ENCODE results near the gene METTL22. TPM values are rescaled to one million over a fixed set of nuclear protein-coding genes. Genes with fewer than 3 reads are reported as not detected.

The METTL22 gene
- polyA plus RNA-seq, 1 of the 3 experiments (the other 2 are of a cell fraction): 38.3 TPM

DNA sequence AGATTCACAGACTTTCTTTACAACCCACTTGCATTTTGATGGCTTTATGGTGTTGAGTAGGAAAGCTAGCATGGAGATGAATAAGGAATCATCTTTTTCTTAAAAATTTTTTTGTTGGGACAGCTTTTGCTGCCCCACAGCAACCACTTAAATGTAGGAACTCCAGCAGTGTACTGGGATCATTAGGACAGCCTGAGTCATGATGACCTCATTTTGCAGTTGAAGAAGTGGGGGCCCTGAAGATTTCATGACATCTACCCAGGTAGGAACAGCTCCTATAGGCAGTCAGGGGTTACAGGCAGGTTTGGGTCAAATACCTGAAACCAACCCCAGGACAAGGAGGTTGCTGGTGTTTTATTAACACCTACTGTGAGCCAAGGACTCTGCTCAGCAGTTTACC lies 2.1 kb downstream of the METTL22 start:
- Histone ChIP-seq H3F3A (replicated peaks; ENCODE audit: insufficient read depth) (peaks cover 3% of the 10 kb centered on the region), H3K79me2 (ENCODE audit: insufficient read depth) (peaks cover 52% of the 10 kb centered on the region), H3K9me2 (no peaks in the 10 kb centered on the region), H3K9me3 (no peaks in the 10 kb centered on the region), H3K36me3 (replicated peaks in 1 of 2; ENCODE audit: control insufficient read depth in 1 of 2, insufficient read depth in 2 of 2, low read length in 1 of 2) (peaks cover 25 to 26% of the 10 kb centered on the region in 2 experiments), H3K27me3 (ENCODE audit: insufficient read depth) (no peaks in the 10 kb centered on the region), H2AFZ (ENCODE audit: low read depth) (no peak overlapping the region), H3K27ac (ENCODE audit: low read depth in 2 of 2, low read length in 1 of 2) (no peak overlapping the region), H3K9ac (no peak overlapping the region), H4K20me1 (ENCODE audit: insufficient read depth) (peaks cover 7% of the 10 kb centered on the region; the same call in 1 of the 2 replicates), H3K4me2 (peak overlapping the region; percentile 94; the same call in 1 of the 2 replicates), H3K4me1 (ENCODE audit: control insufficient read depth in 1 of 2, insufficient read depth in 2 of 2, low read depth in 1 of 2, low read length in 1 of 2) (peaks cover 11 to 14% of the 10 kb centered on the region in 2 experiments; a peak in 3 of 4 replicates), H3K4me3 (ENCODE audit: low read depth in 2 of 2, low read length in 1 of 2) (no peak overlapping the region)
- POLR2A ChIA-PET: no interaction called here
- CTCF ChIA-PET: interaction anchor here (0.7 to 1.1 kb wide), 2 partner anchors 14 to 37 kb away, joined by 3 read pairs; no protein-coding TSS in a partner anchor
- no peak for TF ChIP-seq FOXM1 (IDR thresholded peaks at IDR 0.05; ENCODE audit: low read depth)
- no peak for TF ChIP-seq NRF1 (IDR thresholded peaks at IDR 0.05; ENCODE audit: low read depth, low read length)
- no peak for TF ChIP-seq GATA2 (CRISPR knock-in tag; IDR thresholded peaks at IDR 0.05)
- TF ChIP-seq FOSL2 (IDR thresholded peaks at IDR 0.05; ENCODE audit: borderline replicate concordance, low read depth): peak; percentile 25; the same call in 1 of the 2 replicates
- no peak for TF ChIP-seq TEAD4 (IDR thresholded peaks at IDR 0.05; ENCODE audit: borderline replicate concordance, insufficient read depth)
- no peak for TF ChIP-seq RFX5 (IDR thresholded peaks at IDR 0.05; ENCODE audit: low read length)
- DNase-seq: no peak

DNA sequence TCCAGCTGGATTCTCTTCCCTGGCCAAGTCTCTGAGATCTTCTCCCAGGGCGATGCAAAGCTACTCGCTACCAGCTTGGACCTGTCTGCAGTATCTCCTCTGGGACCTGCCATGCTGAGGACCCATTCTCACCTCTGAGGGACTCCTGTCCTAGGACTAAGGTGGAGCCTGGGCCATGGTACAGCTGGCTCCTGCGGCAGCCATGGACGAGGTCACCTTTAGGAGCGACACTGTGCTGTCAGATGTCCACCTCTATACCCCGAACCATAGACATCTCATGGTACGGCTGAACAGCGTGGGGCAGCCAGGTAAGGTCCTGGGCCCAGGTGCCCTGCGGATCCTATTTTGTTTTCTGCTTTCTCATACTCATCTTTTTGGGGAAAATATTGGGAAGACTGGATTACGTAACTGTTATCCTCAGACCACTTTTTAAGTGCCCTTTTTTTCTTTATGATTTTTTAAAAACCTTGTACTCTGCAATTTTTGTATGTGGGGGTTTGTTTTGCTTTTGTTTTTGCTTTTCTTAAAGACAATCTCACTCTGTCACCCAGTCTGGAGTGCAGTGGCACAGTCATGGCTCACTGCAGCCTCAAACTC lies 4.1 kb downstream of the METTL22 start:
- no peaks in the 10 kb centered on the region for H3K27me3 ChIP-seq (ENCODE audit: insufficient read depth)
- no peak for DNase-seq
- peaks cover 2% of the 10 kb centered on the region for H3F3A ChIP-seq (replicated peaks; ENCODE audit: insufficient read depth)
- no peak overlapping the region for H3K4me2 ChIP-seq
- no peaks in the 10 kb centered on the region for H3K9me3 ChIP-seq
- CTCF ChIA-PET: interaction anchor here (0.7 to 2.4 kb wide), 3 partner anchors 9 to 59 kb away, joined by 5 to 8 read pairs (median 6); no protein-coding TSS in a partner anchor
- H3K9ac ChIP-seq: no peak overlapping the region
- WGBS (ENCODE audit: low lambda C conversion rate): 95% methylated on average over 10 of the region's 10 CpGs
- H3K36me3 ChIP-seq (replicated peaks in 1 of 2; ENCODE audit: control insufficient read depth in 1 of 2, insufficient read depth in 2 of 2, low read length in 1 of 2): peaks cover 25 to 44% of the 10 kb centered on the region in 2 experiments
- POLR2A ChIA-PET: interaction anchor here (0.8 kb wide), 1 partner anchor 12 kb away, joined by 3 read pairs; no protein-coding TSS in a partner anchor
- H3K9me2 ChIP-seq: no peaks in the 10 kb centered on the region
- H3K79me2 ChIP-seq (ENCODE audit: insufficient read depth): peaks cover 52% of the 10 kb centered on the region
- H3K27ac ChIP-seq (ENCODE audit: low read depth in 2 of 2, low read length in 1 of 2): peak overlapping the region in 1 of 2 experiments; percentile 31; a peak in 1 of 4 replicates
- H3K4me3 ChIP-seq (ENCODE audit: low read depth in 2 of 2, low read length in 1 of 2): no peak overlapping the region
- TF ChIP-seq RXRA (IDR thresholded peaks at IDR 0.05; ENCODE audit: borderline replicate concordance, low read depth) (no peak), TAF1 (IDR thresholded peaks at IDR 0.05; ENCODE audit: borderline replicate concordance, low read depth, low read length) (no peak), MXI1 (IDR thresholded peaks at IDR 0.05; ENCODE audit: low read depth, low read length) (no peak), FOXJ3 (CRISPR knock-in tag; IDR thresholded peaks at IDR 0.05) (no peak)
- TF ChIP-seq, protein P1, sequence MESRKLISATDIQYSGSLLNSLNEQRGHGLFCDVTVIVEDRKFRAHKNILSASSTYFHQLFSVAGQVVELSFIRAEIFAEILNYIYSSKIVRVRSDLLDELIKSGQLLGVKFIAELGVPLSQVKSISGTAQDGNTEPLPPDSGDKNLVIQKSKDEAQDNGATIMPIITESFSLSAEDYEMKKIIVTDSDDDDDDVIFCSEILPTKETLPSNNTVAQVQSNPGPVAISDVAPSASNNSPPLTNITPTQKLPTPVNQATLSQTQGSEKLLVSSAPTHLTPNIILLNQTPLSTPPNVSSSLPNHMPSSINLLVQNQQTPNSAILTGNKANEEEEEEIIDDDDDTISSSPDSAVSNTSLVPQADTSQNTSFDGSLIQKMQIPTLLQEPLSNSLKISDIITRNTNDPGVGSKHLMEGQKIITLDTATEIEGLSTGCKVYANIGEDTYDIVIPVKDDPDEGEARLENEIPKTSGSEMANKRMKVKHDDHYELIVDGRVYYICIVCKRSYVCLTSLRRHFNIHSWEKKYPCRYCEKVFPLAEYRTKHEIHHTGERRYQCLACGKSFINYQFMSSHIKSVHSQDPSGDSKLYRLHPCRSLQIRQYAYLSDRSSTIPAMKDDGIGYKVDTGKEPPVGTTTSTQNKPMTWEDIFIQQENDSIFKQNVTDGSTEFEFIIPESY (IDR thresholded peaks at IDR 0.05; ENCODE audit: borderline replicate concordance, low read depth): no peak
- peaks cover 11 to 13% of the 10 kb centered on the region in 2 experiments; a peak in 3 of 4 replicates for H3K4me1 ChIP-seq (ENCODE audit: control insufficient read depth in 1 of 2, insufficient read depth in 2 of 2, low read depth in 1 of 2, low read length in 1 of 2)
- no peak overlapping the region for H2AFZ ChIP-seq (ENCODE audit: low read depth)
- peaks cover 7% of the 10 kb centered on the region; the same call in 1 of the 2 replicates for H4K20me1 ChIP-seq (ENCODE audit: insufficient read depth)
